Body of pancreas (tissue), 4 donors: ENCODE results near the gene CHST9. TPM values are rescaled to one million over a fixed set of nuclear protein-coding genes. Genes with fewer than 3 reads are reported as not detected.
"Not testable (repeated sequence)": the region's sequence is repeated elsewhere in the genome, so short reads cannot be mapped to it uniquely, and the experiment has no call there.

Experiments used
- ATAC-seq: fragments of 150-250 bp; one replicate; pipeline ENCODE4 v1.9.1; 2016
- DNase-seq, 4 donors: peaks; one replicate each; pipeline ENCODE4 v3.0.0-alpha.2; 2019
- H3K27ac ChIP-seq, 4 donors: fragments of 200-600 bp; sonication (generic); 1 replicate in 3 of 4; 2 replicates in 1 of 4; pipeline versions ENCODE4 v1.5.1 to v1.6.1; 2016 to 2019; ENCODE audit warnings: mild to moderate bottlenecking in 1 of 4, mixed read lengths in 1 of 4, moderate library complexity in 1 of 4
- H3K27me3 ChIP-seq, 2 donors: fragments of 200-600 bp; sonication (generic); one replicate each; pipeline ENCODE4 v1.6.0; 2016; ENCODE audit warnings: mild to moderate bottlenecking in 1 of 2
- H3K36me3 ChIP-seq, 2 donors: fragments of 200-600 bp; sonication (generic); replicated peaks in 1 of 2; 2 replicates each; pipeline ENCODE4 v1.5.1; 2016; ENCODE audit warnings: low read depth in 2 of 2; ENCODE audit not compliant: insufficient read depth in 1 of 2
- H3K4me1 ChIP-seq: fragments of 200-600 bp; sonication (generic); one replicate; pipeline ENCODE4 v1.6.0; 2016
- H3K4me3 ChIP-seq, 2 donors: fragments of 200-600 bp; sonication (generic); 1 replicate in 1 of 2; 2 replicates in 1 of 2; pipeline ENCODE4 v1.5.1; 2016 to 2019
- H3K9me3 ChIP-seq, 3 donors: fragments of 200-600 bp; sonication (generic); 1 replicate in 2 of 3; 2 replicates in 1 of 3; pipeline ENCODE4 v1.5.1; 2016
- POLR2A ChIP-seq, 3 donors: fragments of 450-650 bp; IDR thresholded peaks; one replicate each; pipeline ENCODE4 v1.6.1; 2016; ENCODE audit warnings: antibody characterized with exemption in 3 of 3, mild to moderate bottlenecking in 2 of 3
- WGBS, 2 donors: methylation state at CpG; one replicate each; pipeline ENCODE4 v1.1.5; 2017; 5-methylcytosine and 5-hydroxymethylcytosine counted together
- intact Hi-C: fragments of 100-400 bp; cut with DNase I; formaldehyde crosslinking; loops from one replicate; pipeline ENCODE4 v1.15.1; 2023
- total RNA-seq, 2 donors: library from RNA; depleted of rRNA; stranded (reverse); fragments of >200 nt; gene quantifications; one replicate each; pipeline ENCODE4 v1.1.0, GENCODE V29; 2016
- TF ChIP-seq, protein P1 (sequence below), 7 experiments: fragments of 450-650 bp in 4 of 7; fragments of 200-600 bp in 3 of 7; sonication (generic) in 3 of 7; IDR thresholded peaks; one replicate each; pipeline ENCODE4 v1.5.1; 2016 to 2019; ENCODE audit warnings: antibody characterized with exemption in 7 of 7

Gene CHST9, protein sequence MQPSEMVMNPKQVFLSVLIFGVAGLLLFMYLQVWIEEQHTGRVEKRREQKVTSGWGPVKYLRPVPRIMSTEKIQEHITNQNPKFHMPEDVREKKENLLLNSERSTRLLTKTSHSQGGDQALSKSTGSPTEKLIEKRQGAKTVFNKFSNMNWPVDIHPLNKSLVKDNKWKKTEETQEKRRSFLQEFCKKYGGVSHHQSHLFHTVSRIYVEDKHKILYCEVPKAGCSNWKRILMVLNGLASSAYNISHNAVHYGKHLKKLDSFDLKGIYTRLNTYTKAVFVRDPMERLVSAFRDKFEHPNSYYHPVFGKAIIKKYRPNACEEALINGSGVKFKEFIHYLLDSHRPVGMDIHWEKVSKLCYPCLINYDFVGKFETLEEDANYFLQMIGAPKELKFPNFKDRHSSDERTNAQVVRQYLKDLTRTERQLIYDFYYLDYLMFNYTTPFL
- 1 to 10 TPM; 4.3 to 6.7 TPM for total RNA-seq

DNA sequence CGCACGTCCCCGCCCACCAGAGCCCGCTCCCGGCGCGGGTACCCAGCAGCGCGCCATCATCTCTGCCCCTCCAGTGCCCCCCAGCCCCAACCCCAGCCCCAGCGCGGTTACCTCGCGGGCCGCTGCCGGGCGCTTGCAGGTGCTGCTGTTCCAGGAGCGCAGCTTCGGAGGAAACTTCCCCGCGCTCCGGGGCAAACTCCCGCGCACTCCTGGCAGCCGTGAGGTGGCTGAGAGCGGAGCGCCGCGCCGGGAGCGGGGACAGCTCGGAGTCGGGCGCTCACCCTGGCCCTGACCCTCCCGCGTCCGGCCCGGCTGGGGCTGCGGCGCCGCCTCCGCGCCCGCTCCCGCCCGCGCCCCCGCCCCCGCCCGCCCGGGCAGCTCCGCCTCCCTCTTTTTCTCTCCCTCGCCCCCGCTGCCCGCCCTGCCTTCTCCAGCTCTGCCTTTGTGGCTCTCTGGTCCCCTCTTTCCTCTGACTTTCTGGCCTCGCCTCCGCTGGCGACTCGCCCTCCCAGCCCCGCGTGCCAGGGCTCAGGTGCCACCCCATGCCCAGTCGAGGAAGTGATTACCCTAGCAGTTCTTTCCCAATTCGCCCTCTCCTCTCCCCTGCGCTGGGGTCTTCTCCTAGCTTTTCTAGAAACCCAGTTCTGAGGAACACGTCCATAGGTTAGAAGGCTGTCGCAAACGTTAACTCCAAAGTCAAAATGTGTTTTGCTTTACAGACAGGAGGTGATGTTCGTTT is at the start of gene CHST9:
CHST9 (minus strand) TSS at position 284 of the 739 bp plus-strand sequence. CDS start 42,499 bp downstream, outside the sequence.
- TF ChIP-seq, protein P1, sequence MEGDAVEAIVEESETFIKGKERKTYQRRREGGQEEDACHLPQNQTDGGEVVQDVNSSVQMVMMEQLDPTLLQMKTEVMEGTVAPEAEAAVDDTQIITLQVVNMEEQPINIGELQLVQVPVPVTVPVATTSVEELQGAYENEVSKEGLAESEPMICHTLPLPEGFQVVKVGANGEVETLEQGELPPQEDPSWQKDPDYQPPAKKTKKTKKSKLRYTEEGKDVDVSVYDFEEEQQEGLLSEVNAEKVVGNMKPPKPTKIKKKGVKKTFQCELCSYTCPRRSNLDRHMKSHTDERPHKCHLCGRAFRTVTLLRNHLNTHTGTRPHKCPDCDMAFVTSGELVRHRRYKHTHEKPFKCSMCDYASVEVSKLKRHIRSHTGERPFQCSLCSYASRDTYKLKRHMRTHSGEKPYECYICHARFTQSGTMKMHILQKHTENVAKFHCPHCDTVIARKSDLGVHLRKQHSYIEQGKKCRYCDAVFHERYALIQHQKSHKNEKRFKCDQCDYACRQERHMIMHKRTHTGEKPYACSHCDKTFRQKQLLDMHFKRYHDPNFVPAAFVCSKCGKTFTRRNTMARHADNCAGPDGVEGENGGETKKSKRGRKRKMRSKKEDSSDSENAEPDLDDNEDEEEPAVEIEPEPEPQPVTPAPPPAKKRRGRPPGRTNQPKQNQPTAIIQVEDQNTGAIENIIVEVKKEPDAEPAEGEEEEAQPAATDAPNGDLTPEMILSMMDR (IDR thresholded peaks at IDR 0.05) = peak in 1 of 7 experiments; percentile 26
- peak in 1 of 3 donors; percentile 16 for TF ChIP-seq POLR2A (IDR thresholded peaks at IDR 0.05)
- 1 to 2% methylated on average over 29 to 59 of the region's 67 CpGs for WGBS, 2 donors
- H3K4me3 ChIP-seq = peak within 1 kb of the TSS; percentile 37 to 41
- peak; percentile 51 to 68 (median 56) for DNase-seq
- peaks cover 22% of the 10 kb centered on the region for H3K4me1 ChIP-seq
- ATAC-seq = peak; percentile 80
- H3K27me3 ChIP-seq = no peaks in the 10 kb centered on the region
- H3K9me3 ChIP-seq = no peaks in the 10 kb centered on the region
- H3K27ac ChIP-seq = peak within 1 kb of the TSS in 3 of 4 donors; percentile 67 to 76 (median 67)
- intact Hi-C loops = no loop called here
- no peaks in the 10 kb centered on the region for H3K36me3 ChIP-seq

DNA sequence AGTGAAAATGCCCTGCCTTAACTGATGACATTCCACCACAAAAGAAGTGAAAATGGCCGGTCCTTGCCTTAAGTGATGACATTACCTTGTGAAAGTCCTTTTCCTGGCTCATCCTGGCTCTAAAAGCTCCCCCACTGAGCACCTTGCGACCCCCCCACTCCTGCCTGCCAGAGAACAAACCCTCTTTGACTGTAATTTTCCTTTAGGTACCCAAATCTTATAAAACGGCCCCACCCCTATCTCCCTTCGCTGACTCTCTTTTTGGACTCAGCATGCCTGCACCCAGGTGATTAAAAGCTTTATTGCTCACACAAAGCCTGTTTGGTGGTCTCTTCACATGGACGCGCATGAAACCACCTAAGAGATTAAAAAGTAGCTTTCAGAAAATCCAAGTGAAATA is 47.2 kb upstream of the CHST9 start:
- peaks cover 14% of the 10 kb centered on the region for H3K4me1 ChIP-seq
- H3K4me3 ChIP-seq, H3K27me3 ChIP-seq, DNase-seq, intact Hi-C loops, ATAC-seq, H3K27ac ChIP-seq, H3K9me3 ChIP-seq, H3K36me3 ChIP-seq: not testable (repeated sequence)
- 77 to 78% methylated on average over 6 of the region's 6 CpGs for WGBS, 2 donors

GRCh38 chr18:27231671-27232070 is 46.6 kb upstream of the CHST9 start:
- intact Hi-C loops, DNase-seq: not testable (repeated sequence)
- 75 to 81% methylated on average over 6 of the region's 6 CpGs for WGBS, 2 donors

DNA sequence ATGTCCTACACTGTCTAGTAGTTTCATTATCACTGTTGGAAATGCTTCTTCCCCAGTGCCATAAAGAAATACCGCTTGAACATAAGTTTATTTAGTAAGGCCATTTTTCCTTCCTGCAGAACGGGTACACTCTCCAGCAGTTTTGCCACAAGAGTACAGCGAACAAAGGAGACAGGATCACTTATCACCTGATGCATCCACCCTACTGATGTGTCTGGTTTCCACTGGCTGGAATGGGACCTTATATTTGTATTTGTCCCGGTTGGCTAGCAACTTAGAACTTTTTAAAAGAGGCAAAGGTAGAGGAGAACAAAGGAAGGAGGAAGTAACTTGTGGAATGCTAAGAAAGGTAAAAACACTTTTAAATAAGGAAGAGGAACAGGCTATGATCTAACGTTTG is 46.1 kb upstream of the CHST9 start:
- H3K27ac ChIP-seq, DNase-seq, H3K9me3 ChIP-seq, H3K27me3 ChIP-seq, H3K4me3 ChIP-seq, ATAC-seq, intact Hi-C loops, H3K36me3 ChIP-seq: not testable (repeated sequence)
- H3K4me1 ChIP-seq = peaks cover 14% of the 10 kb centered on the region
- 69 to 71% methylated on average over 5 of the region's 5 CpGs for WGBS, 2 donors

More at GRCh38 chr18:27231671-27232070, 46.6 kb upstream of the CHST9 start:
- not testable (repeated sequence) for H3K27me3 ChIP-seq, H3K27ac ChIP-seq, ATAC-seq, H3K36me3 ChIP-seq, H3K4me3 ChIP-seq, H3K9me3 ChIP-seq
- H3K4me1 ChIP-seq = peaks cover 14% of the 10 kb centered on the region

DNA sequence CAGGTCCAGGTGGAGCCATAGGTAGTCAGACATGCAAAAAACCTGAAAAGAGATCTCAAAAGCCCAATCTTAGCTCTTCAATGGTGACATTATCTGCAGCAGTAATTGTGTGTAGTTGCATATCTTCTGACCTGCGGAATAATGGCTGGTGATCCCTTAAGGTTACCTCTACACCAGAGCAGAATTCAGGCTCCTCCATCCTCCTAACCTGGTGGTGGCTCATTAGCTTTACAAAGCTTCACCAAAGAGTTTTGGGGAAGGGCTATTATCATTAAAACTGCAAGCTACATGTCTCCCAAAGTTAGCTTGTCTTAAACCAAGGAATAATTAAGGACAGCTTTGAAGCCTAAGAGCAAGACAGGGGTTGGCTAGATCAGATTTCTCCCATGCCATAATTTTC is 42.6 kb upstream of the CHST9 start:
- Histone ChIP-seq H3K36me3 (no peaks in the 10 kb centered on the region), H3K27me3 (no peaks in the 10 kb centered on the region), H3K9me3 (no peaks in the 10 kb centered on the region), H3K27ac (no peak overlapping the region), H3K4me3 (no peak overlapping the region), H3K4me1 (no peaks in the 10 kb centered on the region)
- intact Hi-C loops = no loop called here
- TF ChIP-seq, protein P1 (IDR thresholded peaks at IDR 0.05) = no peak
- TF ChIP-seq POLR2A (IDR thresholded peaks at IDR 0.05) = no peak
- DNase-seq (no peak), ATAC-seq (no peak)
- WGBS, 2 donors = 71 to 79% methylated on average over 1 of the region's 1 CpG

DNA sequence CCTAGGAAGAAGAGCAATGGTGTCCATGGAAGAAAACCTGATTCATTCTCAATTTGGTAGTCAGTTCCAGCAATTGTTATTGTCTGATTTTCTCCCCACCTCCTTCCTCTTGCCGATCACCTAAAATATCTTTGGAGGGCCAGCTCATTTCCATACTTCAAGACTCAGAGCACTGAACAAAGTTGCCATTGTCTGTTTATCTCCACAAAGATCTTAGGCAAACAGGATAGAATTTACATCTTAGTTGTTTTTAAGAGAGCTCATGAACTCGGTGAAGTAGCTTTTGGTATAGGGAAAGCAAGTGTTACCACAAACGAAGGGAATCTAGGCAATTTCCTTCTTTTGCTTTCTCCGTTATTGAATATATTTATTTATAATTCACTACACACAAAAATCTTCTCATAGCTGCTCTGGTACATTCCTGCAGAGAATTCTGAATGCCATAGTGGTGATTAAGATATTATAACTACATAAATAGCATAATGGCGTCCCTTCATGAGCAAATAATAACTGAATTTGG is 41.5 kb upstream of the CHST9 start:
- intact Hi-C loops = no loop called here
- no peak overlapping the region for H3K4me3 ChIP-seq

More for the DNA sequence above, 41.5 kb upstream of the CHST9 start:
- H3K36me3 ChIP-seq = no peaks in the 10 kb centered on the region
- peak; percentile 38 for ATAC-seq
- H3K9me3 ChIP-seq = no peaks in the 10 kb centered on the region
- no peak for DNase-seq
- no peak for TF ChIP-seq POLR2A (IDR thresholded peaks at IDR 0.05)
- TF ChIP-seq, protein P1 (IDR thresholded peaks at IDR 0.05) = no peak
- H3K4me1 ChIP-seq = no peaks in the 10 kb centered on the region
- no peaks in the 10 kb centered on the region for H3K27me3 ChIP-seq
- peak overlapping the region in 1 of 4 donors; percentile 42 for H3K27ac ChIP-seq
- whole genome bisulfite sequencing, 2 donors = 48 to 56% methylated on average over 5 of the region's 5 CpGs
